ENCODE data around the gene TTC9B. TPM values are rescaled to one million over a fixed set of nuclear protein-coding genes. Genes with fewer than 3 reads are reported as not detected.

TTC9B gene
- total and polyA plus RNA-seq, 2 experiments from 2014 or later = not detected

DNA sequence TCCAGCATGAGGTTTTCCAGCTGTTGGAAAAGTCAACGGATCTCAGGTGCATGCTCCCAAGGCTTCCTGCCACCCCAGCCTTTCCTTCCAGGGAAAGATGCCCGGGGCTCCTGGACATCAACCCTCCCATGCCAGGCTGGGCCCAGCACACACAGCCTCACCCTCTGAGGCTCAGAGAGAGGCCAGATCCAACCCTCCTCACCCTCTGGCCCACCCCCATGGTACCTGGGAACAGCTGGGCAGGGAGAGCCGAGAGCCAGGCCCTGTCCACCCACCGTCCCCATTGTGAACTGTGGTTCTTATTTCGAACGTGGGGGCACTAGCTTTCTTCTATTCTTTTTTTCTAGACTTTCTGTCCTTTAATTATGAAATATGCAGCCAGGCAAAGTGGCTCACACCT, 18.2 kb upstream of the TTC9B start:
- Histone ChIP-seq H3K79me2 (ENCODE audit: insufficient read depth) (no peaks in the 10 kb centered on the region), H3K9me2 (ENCODE audit: insufficient read depth) (no peaks in the 10 kb centered on the region), H3K4me1 (ENCODE audit: insufficient read depth) (peaks cover 2% of the 10 kb centered on the region; the same call in 1 of the 2 replicates), H3K4me2 (ENCODE audit: unreplicated experiment) (no peak overlapping the region), H3K36me3 (ENCODE audit: low read depth) (peaks cover 10% of the 10 kb centered on the region; the same call in 1 of the 2 replicates), H3K27me3 (replicated peaks; ENCODE audit: insufficient read depth) (no peaks in the 10 kb centered on the region), H3K4me3 (no peak overlapping the region), H3K9ac (no peak overlapping the region), H4K20me1 (ENCODE audit: insufficient read depth) (no peaks in the 10 kb centered on the region), H3K27ac (no peak overlapping the region), H2AFZ (no peak overlapping the region), H3K9me3 (ENCODE audit: low read depth) (no peaks in the 10 kb centered on the region), H3F3A (ENCODE audit: insufficient read depth) (0 out of 2 replicates have a peak, but pooled peaks cover under 1% of the 10 kb centered on the region)
- DNase-seq = no peak
- in situ Hi-C loops (cut with MboI) = no loop called here
- TF ChIP-seq EZH2 (IDR thresholded peaks at IDR 0.05; ENCODE audit: insufficient read depth, poor library complexity, severe bottlenecking) (no peak), EZH2phosphoT487 (IDR thresholded peaks at IDR 0.05; ENCODE audit: insufficient read depth, low read depth) (no peak)
- WGBS, 2 experiments (ENCODE audit: low coverage in 1 of 2, low lambda C conversion rate in 2 of 2, missing lambda C conversion rate in 2 of 2) = 91 to 95% methylated on average over 6 of the region's 6 CpGs

DNA sequence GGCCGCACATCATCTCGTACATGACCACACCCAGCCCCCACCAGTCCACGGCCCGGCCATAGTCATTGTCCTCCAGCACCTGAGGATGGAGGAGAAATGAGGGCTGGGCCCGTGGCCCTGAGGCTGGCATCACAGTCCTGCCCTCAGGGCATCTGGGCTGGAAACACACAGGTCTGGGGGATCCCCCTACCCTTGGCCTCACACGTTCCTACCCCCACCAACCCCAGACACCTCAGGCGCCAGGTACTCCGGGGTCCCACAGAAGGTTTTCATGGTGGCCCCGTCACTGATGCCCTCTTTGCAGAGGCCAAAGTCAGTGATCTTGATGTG, 17.8 kb upstream of the TTC9B start:
- Histone ChIP-seq H3K4me2 (ENCODE audit: unreplicated experiment) (no peak overlapping the region), H3K36me3 (ENCODE audit: low read depth) (peaks cover 7% of the 10 kb centered on the region; the same call in 1 of the 2 replicates), H3K9me3 (ENCODE audit: low read depth) (no peaks in the 10 kb centered on the region), H3K27ac (no peak overlapping the region), H3K9ac (no peak overlapping the region), H3F3A (ENCODE audit: insufficient read depth) (peaks cover 5% of the 10 kb centered on the region), H3K9me2 (ENCODE audit: insufficient read depth) (no peaks in the 10 kb centered on the region), H4K20me1 (ENCODE audit: insufficient read depth) (no peaks in the 10 kb centered on the region), H3K4me1 (ENCODE audit: insufficient read depth) (peaks cover 6% of the 10 kb centered on the region; the same call in 1 of the 2 replicates), H2AFZ (no peak overlapping the region), H3K4me3 (no peak overlapping the region), H3K27me3 (replicated peaks; ENCODE audit: insufficient read depth) (no peaks in the 10 kb centered on the region), H3K79me2 (ENCODE audit: insufficient read depth) (no peaks in the 10 kb centered on the region)
- 82 to 89% methylated on average over 9 of the region's 9 CpGs for WGBS, 2 experiments (ENCODE audit: low coverage in 1 of 2, low lambda C conversion rate in 2 of 2, missing lambda C conversion rate in 2 of 2)
- DNase-seq = no peak
- TF ChIP-seq EZH2 (IDR thresholded peaks at IDR 0.05; ENCODE audit: insufficient read depth, poor library complexity, severe bottlenecking) = no peak
- TF ChIP-seq EZH2phosphoT487 (IDR thresholded peaks at IDR 0.05; ENCODE audit: insufficient read depth, low read depth) = no peak
- in situ Hi-C loops (cut with MboI) = no loop called here

GRCh38 chr19:40235238-40236025, 17.2 kb upstream of the TTC9B start:
- H3K9me3 ChIP-seq (ENCODE audit: low read depth) = no peaks in the 10 kb centered on the region

DNA sequence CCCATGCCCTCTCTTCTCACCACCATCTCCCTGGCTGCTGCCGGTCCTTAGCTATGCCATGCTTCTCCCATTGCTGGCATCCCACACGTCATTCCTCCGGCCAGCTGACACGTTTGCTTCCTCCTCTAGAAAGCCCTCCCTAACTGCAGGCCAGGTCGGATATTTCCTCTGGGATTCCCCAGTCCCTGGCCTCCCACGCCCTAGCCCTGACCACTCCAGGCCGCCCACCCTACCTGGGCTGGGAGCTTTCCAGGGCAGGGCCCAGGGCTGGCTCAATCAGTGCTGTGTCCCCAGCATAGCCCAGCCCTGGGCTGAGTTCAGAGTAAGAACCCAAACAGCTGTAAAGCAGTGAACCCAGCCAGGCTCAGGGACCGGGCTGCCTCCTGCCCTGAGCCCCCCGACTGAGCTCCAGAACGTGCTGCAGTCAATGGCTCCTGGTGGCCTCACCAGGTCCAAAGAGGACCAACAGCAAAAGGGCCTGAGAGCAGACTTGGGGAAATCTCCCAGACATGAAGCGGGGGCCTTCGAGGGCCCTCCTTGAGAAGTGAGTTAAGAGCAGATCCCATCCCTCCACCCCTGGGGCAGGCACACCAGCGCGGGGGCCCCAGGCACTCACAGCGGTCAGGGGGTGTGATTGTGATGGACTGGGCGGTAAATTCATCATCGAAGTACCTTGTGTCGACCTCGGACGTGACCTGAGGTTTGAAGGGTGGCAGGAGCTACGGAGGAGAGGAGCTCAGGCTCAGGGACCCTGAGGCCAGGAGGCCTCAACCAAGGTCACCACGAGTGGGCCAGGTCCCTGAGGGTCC, 16.4 kb upstream of the TTC9B start:
- Histone ChIP-seq H3K4me1 (ENCODE audit: insufficient read depth) (peaks cover 18% of the 10 kb centered on the region), H3K4me3 (no peak overlapping the region), H3K27ac (no peak overlapping the region), H3K9me3 (ENCODE audit: low read depth) (no peaks in the 10 kb centered on the region), H3K79me2 (ENCODE audit: insufficient read depth) (no peaks in the 10 kb centered on the region), H4K20me1 (ENCODE audit: insufficient read depth) (no peaks in the 10 kb centered on the region), H3K36me3 (ENCODE audit: low read depth) (peaks cover 4% of the 10 kb centered on the region; the same call in 1 of the 2 replicates), H3K4me2 (ENCODE audit: unreplicated experiment) (no peak overlapping the region), H3K9ac (no peak overlapping the region), H3K9me2 (ENCODE audit: insufficient read depth) (no peaks in the 10 kb centered on the region), H3F3A (ENCODE audit: insufficient read depth) (peaks cover 18% of the 10 kb centered on the region), H3K27me3 (replicated peaks; ENCODE audit: insufficient read depth) (no peaks in the 10 kb centered on the region), H2AFZ (no peak overlapping the region)
- 86 to 91% methylated on average over 22 of the region's 22 CpGs for WGBS, 2 experiments (ENCODE audit: low coverage in 1 of 2, low lambda C conversion rate in 2 of 2, missing lambda C conversion rate in 2 of 2)
- TF ChIP-seq EZH2 (IDR thresholded peaks at IDR 0.05; ENCODE audit: insufficient read depth, poor library complexity, severe bottlenecking) (no peak), EZH2phosphoT487 (IDR thresholded peaks at IDR 0.05; ENCODE audit: insufficient read depth, low read depth) (no peak)
- in situ Hi-C loops (cut with MboI) = no loop called here
- DNase-seq = no peak

More at GRCh38 chr19:40235238-40236025, 17.2 kb upstream of the TTC9B start:
- H3K9ac ChIP-seq = no peak overlapping the region
- no peak overlapping the region for H3K27ac ChIP-seq
- H3K27me3 ChIP-seq (replicated peaks; ENCODE audit: insufficient read depth) = no peaks in the 10 kb centered on the region
- no peak overlapping the region for H2AFZ ChIP-seq
- no peaks in the 10 kb centered on the region for H3K9me2 ChIP-seq (ENCODE audit: insufficient read depth)
- no peak for TF ChIP-seq EZH2 (IDR thresholded peaks at IDR 0.05; ENCODE audit: insufficient read depth, poor library complexity, severe bottlenecking)
- no peak for TF ChIP-seq EZH2phosphoT487 (IDR thresholded peaks at IDR 0.05; ENCODE audit: insufficient read depth, low read depth)
- no peaks in the 10 kb centered on the region for H4K20me1 ChIP-seq (ENCODE audit: insufficient read depth)
- no peak overlapping the region for H3K4me2 ChIP-seq (ENCODE audit: unreplicated experiment)
- in situ Hi-C loops (cut with MboI) = no loop called here
- WGBS, 2 experiments (ENCODE audit: low coverage in 1 of 2, low lambda C conversion rate in 2 of 2, missing lambda C conversion rate in 2 of 2) = 91 to 94% methylated on average over 24 to 30 of the region's 30 CpGs
- peaks cover 10% of the 10 kb centered on the region; the same call in 1 of the 2 replicates for H3K4me1 ChIP-seq (ENCODE audit: insufficient read depth)
- no peaks in the 10 kb centered on the region for H3K79me2 ChIP-seq (ENCODE audit: insufficient read depth)
- peaks cover 6% of the 10 kb centered on the region; the same call in 1 of the 2 replicates for H3K36me3 ChIP-seq (ENCODE audit: low read depth)
- no peak overlapping the region for H3K4me3 ChIP-seq
- no peak for DNase-seq
- peaks cover 10% of the 10 kb centered on the region for H3F3A ChIP-seq (ENCODE audit: insufficient read depth)
